HUES64 (cell line): Measurements from ENCODE around the gene ATF1.
A peak's percentile ranks its signal among the peaks of the same experiment; 100 is the strongest.

Experiments
- H3K27ac ChIP-seq: 2 replicates; pipeline ENCODE4 v1.7.0; 2013; ENCODE audit warnings: low read depth, low read length, inconsistent platforms
- H3K27me3 ChIP-seq: 2 replicates; pipeline ENCODE4 v1.6.1; 2013; ENCODE audit warnings: mild to moderate bottlenecking, low read length; ENCODE audit not compliant: insufficient read depth
- H3K36me3 ChIP-seq: 2 replicates; pipeline ENCODE4 v1.6.1; 2013; ENCODE audit warnings: mild to moderate bottlenecking, low read length; ENCODE audit not compliant: insufficient read depth
- H3K4me1 ChIP-seq: 2 replicates; pipeline ENCODE4 v1.6.1; 2013; ENCODE audit warnings: mild to moderate bottlenecking, low read length, moderate library complexity; ENCODE audit not compliant: insufficient read depth
- H3K4me3 ChIP-seq: 2 replicates; pipeline ENCODE4 v1.5.1; 2013; ENCODE audit warnings: mild to moderate bottlenecking, low read length, moderate library complexity
- H3K9ac ChIP-seq: 2 replicates; pipeline ENCODE4 v1.6.1; 2013; ENCODE audit warnings: mild to moderate bottlenecking, low read depth, low read length
- H3K9me3 ChIP-seq: 2 replicates; pipeline ENCODE4 v1.6.1; 2013; ENCODE audit warnings: low read depth, low read length; ENCODE audit not compliant: insufficient read depth
- WGBS: fragments of 150-250, 120-280 bp; methylation state at CpG from one replicate; pipeline ENCODE4 v1.1.7; 2013; ENCODE audit warnings: missing lambda C conversion rate; 5-methylcytosine and 5-hydroxymethylcytosine counted together

Gene ATF1

DNA sequence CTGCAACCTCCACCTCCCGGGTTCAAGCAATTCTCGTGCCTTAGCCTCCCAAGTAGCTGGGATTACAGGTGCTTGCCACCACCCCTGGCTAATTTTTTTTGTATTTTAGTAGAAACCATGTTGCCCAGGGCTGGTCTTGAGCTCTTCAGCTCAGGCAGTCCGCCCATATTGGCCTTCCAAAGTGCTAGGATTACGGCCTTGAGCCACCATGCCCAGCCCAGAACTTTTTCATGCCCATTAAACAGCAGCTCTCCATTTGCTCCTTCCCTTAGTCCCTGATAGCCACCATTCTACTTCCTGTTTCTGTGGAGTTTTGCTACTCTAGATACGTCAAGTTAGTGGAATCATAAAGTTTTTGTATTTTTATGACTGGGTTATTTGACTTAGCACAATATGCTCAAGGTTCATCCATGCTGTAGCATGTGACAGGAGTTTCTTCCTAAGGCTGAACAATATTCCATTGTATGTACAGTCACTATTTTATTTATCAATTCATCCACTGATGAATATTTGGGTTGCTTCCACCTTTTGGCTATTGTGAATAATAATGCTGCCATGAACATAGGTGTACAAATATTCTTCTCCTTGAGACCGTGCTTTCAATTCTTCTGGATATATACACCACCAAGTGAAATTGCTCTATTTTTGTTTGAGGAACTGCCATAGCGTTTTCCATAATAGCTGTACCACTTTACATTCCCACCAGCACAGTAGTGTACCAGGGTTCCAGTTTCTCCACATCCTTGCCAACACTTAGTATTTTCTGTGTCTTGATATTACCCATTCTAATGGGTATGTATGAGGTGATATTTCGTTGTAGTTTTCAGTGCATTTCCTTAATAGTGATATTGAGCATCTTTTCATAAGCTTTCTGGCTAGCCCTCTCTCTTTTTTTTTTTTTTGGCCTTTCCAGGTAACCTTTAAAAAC lies 15.0 kb downstream of the ATF1 start:
- H3K9me3 ChIP-seq: no peaks in the 10 kb centered on the region
- H3K27ac ChIP-seq: no peak overlapping the region
- WGBS: 93% methylated on average over 7 of the region's 8 CpGs
- H3K27me3 ChIP-seq: no peaks in the 10 kb centered on the region
- no peaks in the 10 kb centered on the region for H3K4me1 ChIP-seq
- H3K36me3 ChIP-seq: peaks cover 11% of the 10 kb centered on the region
- no peak overlapping the region for H3K4me3 ChIP-seq
- H3K9ac ChIP-seq: no peak overlapping the region

DNA sequence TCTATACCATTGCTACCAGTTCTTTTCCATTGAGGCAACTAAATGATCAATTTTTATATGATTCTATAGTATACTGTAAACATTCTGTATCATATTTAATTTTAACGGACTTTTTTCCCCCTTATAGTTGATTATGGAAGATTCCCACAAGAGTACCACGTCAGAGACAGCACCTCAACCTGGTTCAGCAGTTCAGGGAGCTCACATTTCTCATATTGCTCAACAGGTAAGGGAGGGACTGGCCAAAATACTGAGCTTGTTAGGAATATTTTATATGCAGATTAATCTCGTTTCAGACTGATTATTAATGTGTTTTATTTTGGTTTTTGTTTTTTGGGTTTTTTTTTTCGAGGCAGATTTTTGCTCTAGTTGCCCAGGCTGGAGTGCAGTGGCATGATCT lies 16.1 kb downstream of the ATF1 start:
- WGBS: 100% methylated on average over 4 of the region's 4 CpGs

DNA sequence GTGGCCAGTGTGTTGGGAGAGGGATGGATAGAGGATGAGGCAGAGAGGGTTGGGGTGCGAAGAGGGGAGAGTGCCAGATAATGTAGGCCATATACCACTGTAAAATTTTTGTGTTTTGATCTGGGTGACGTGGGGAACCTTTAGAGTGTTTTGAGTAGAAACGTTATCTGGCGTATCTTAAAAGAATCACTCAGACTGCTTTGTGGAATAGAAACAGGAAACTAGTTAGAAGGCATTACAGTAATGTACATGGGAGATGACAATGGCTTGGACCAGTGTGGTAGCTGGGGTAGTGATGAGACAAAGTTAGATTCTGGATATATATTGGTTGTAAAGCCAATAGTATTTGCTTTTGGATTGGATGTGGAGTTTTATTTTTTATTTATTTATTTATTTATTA lies 20.6 kb downstream of the ATF1 start:
- Histone ChIP-seq H3K27ac (no peak overlapping the region), H3K4me3 (no peak overlapping the region), H3K36me3 (peaks cover 26% of the 10 kb centered on the region), H3K9me3 (no peaks in the 10 kb centered on the region), H3K4me1 (no peaks in the 10 kb centered on the region; the same call in 1 of the 2 replicates), H3K9ac (no peak overlapping the region), H3K27me3 (no peaks in the 10 kb centered on the region)
- WGBS: 95% methylated on average over 4 of the region's 4 CpGs

More for the DNA sequence above, 16.1 kb downstream of the ATF1 start:
- Histone ChIP-seq H3K4me1 (no peaks in the 10 kb centered on the region), H3K9ac (no peak overlapping the region), H3K4me3 (no peak overlapping the region), H3K9me3 (no peaks in the 10 kb centered on the region), H3K27ac (no peak overlapping the region), H3K36me3 (peaks cover 16% of the 10 kb centered on the region), H3K27me3 (no peaks in the 10 kb centered on the region)

DNA sequence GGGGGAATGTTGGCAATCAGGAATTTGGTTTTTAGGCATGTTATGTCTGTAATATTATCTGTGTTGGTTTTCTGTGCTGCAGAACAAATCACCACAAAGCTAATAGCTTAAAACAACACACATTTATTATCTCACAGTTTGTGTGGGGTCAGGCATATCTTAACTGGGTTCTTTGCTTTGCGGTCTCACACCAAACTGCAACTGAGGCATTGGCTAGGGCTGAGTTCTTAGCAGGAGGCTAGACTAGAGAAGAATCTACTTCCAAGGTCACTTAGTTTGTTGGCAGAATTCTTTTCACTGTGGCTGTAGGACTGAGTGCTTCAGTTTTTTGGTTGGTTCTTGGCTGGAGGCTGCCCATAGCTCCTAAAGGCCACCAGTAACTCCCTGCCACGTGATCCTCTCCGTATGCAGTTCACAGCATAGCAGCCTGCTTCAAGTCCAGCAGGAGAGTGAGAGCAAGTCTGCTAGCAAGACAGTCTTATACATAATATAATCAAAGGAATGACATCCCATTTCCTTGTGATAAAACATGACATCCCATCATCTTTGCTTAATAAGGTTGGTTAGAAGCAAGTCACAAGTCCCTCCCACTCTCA lies 21.6 kb downstream of the ATF1 start:
- Histone ChIP-seq H3K4me3 (no peak overlapping the region), H3K27ac (no peak overlapping the region), H3K9ac (no peak overlapping the region), H3K9me3 (no peaks in the 10 kb centered on the region), H3K36me3 (peaks cover 26% of the 10 kb centered on the region), H3K27me3 (no peaks in the 10 kb centered on the region), H3K4me1 (no peaks in the 10 kb centered on the region; the same call in 1 of the 2 replicates)
- WGBS: 93% methylated on average over 3 of the region's 3 CpGs

DNA sequence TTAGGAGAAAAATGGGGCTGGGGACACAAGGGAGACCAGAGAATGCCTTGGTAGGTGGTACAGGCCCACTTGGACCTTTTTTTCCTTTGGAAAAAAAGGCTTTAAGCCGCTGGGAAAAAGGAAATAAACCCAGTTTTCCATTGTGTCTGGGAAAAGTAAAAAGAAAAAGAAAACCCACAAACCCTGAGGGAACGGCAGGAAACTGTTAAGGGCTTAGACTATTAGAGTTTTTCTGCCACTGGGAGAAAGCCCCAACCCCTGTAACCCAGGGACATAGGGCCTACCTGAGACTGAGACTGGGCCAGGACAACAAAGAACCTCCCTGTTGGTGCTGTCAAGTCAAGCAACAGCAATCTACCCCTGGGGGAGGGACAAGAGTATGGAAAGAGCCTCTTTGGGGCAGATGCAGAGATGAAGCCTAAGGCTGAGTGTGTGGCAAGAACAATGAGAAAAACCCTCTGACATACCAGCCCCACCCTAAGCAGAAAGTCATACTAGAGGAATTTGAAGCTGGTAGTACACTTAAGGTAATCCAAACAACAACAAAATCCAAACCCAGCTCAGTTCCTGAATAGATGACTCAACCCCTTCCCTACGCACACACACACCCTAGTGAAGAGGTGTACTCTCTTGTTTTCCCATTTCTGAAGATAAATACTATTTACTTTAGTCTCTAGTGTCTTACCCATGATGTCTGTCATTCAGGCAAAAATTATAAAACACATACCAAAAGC lies 22.8 kb downstream of the ATF1 start:
- Histone ChIP-seq H3K4me3 (no peak overlapping the region), H3K27ac (peak overlapping the region; percentile 18; the same call in 1 of the 2 replicates), H3K9me3 (no peaks in the 10 kb centered on the region), H3K9ac (peak overlapping the region; percentile 30; the same call in 1 of the 2 replicates), H3K27me3 (no peaks in the 10 kb centered on the region), H3K36me3 (peaks cover 19% of the 10 kb centered on the region), H3K4me1 (no peaks in the 10 kb centered on the region; the same call in 1 of the 2 replicates)
- WGBS: 85% methylated on average over 3 of the region's 3 CpGs

DNA sequence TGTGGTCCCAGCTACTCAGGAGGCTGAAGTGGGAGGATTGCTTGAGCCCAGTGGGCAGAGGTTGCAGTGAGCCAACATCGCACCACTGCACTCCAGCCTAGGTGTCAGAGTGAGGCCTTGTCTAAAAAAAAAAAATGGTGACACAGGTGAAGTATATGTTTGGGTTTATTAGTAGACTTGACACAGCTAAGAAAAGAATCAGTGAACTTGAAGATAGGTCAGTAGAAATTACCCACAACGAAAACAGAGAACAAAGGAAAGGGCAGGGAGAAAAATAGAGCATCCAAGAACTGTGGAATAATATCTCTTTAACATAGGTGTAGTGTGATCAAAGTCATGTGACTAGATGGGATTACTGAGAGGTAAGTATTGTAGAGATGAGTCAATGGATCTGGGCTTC lies 23.7 kb downstream of the ATF1 start:
- no peaks in the 10 kb centered on the region; the same call in 1 of the 2 replicates for H3K4me1 ChIP-seq
- H3K27ac ChIP-seq: no peak overlapping the region
- no peak overlapping the region for H3K9ac ChIP-seq
- no peaks in the 10 kb centered on the region for H3K9me3 ChIP-seq
- no peaks in the 10 kb centered on the region for H3K27me3 ChIP-seq
- H3K4me3 ChIP-seq: no peak overlapping the region
- peaks cover 15% of the 10 kb centered on the region for H3K36me3 ChIP-seq
- 95% methylated on average over 2 of the region's 2 CpGs for WGBS

DNA sequence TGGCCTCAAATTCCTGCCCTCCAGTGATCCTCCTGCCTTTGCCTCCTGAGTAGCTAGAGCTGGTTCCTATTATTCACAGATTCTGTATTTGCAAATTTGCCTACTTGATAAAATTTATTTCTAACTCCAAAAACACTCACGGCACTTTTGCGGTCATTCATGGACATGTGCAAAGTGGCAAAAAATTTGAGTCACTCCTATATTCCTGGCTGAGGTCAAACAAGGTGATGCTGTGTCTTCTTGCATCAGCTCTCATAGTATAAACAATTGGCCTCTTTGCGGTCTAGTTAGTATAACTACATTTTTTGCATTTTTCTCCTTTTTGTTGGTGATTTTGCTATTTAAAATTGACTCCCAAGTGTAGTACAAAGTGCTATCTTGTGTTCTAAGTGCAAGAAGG lies 24.7 kb downstream of the ATF1 start:
- no peak overlapping the region for H3K9ac ChIP-seq
- no peaks in the 10 kb centered on the region for H3K27me3 ChIP-seq
- 99% methylated on average over 3 of the region's 3 CpGs for whole genome bisulfite sequencing
- H3K4me3 ChIP-seq: no peak overlapping the region
- no peak overlapping the region for H3K27ac ChIP-seq
- no peaks in the 10 kb centered on the region for H3K9me3 ChIP-seq
- peaks cover 15% of the 10 kb centered on the region for H3K36me3 ChIP-seq
- no peaks in the 10 kb centered on the region; the same call in 1 of the 2 replicates for H3K4me1 ChIP-seq

DNA sequence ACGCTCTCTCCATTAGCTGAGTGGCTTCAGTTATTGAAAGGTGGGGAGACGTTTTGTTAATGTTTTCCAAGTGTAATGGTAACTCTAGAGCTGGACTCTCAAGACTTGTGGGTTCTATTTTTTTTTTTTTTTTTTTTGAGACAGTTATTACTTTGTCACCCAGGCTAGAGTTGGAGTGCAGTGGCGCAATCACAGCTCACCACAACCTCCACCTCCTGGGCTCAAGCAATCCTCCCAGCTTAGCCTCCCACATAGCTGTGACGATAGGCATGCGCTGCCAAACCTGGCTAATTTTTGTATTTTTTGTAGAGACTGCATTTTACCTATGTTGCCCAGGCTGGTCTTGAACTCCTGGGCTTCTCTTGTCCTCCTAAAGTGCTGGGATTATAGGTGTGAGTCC lies 26.2 kb downstream of the ATF1 start:
- Histone ChIP-seq H3K9ac (no peak overlapping the region), H3K4me1 (no peaks in the 10 kb centered on the region; the same call in 1 of the 2 replicates), H3K4me3 (no peak overlapping the region), H3K27me3 (no peaks in the 10 kb centered on the region), H3K36me3 (peaks cover 10% of the 10 kb centered on the region), H3K9me3 (no peaks in the 10 kb centered on the region), H3K27ac (no peak overlapping the region)
- 94% methylated on average over 5 of the region's 5 CpGs for WGBS

DNA sequence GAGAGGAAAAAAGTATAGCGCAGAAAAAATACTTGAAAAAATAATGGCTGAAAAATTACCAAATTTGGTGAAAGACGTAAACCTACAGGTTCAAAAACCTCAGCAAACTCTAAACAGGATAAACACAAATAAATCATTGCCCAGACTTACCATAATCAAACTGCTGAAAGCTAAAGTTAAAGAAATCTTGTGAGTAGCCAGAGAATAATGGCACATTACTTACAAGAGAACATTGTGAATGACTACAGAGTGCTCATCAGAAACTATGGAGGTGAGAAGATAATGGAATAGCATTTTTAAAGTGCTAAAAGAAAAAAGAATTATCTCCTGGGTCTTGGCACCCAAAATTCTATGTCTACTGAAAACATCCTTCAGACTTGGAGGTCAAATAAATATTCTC lies 36.0 kb downstream of the ATF1 start:
- Histone ChIP-seq H3K36me3 (peaks cover 55% of the 10 kb centered on the region), H3K9ac (no peak overlapping the region), H3K4me1 (no peaks in the 10 kb centered on the region), H3K9me3 (peaks cover 16% of the 10 kb centered on the region), H3K27ac (no peak overlapping the region), H3K27me3 (no peaks in the 10 kb centered on the region), H3K4me3 (no peak overlapping the region)
- 100% methylated on average over 2 of the region's 2 CpGs for WGBS

DNA sequence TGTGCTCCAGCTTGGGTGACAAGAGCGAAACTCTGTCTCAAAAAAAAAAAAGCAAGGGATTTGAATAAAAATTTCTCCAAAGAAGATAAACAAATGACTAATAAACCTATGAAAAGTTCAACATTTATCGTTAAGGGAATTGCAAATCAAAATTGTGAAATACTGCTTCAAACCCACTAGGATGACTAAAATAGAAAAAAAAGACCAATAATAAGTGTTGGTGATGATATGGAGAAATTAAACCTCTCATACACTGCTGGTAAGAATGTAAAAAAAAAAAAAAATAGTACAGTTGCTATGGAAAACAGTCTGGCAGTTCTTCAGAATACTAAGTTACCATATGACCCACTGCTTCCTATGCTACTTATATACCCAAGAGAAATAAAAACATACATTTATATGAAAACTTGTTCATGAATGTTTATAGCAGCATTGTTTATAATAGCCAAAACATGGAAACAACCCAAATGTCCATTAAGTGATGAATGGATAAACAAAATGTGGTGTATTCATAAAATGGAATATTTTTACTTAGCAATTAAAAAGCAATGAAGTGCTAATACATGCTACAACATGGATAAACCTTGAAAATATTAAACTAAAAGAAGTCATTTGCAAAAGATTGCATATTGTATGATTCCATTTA lies 39.5 kb downstream of the ATF1 start:
- Histone ChIP-seq H3K9ac (no peak overlapping the region), H3K27me3 (no peaks in the 10 kb centered on the region), H3K9me3 (peaks cover 16% of the 10 kb centered on the region), H3K4me3 (no peak overlapping the region), H3K4me1 (no peaks in the 10 kb centered on the region), H3K27ac (no peak overlapping the region), H3K36me3 (peaks cover 31% of the 10 kb centered on the region)
- WGBS: 100% methylated on average over 1 of the region's 2 CpGs
